Activated naive CD4-positive, alpha-beta T cell treated with anti-CD3 and anti-CD28 coated beads, Interleukin-2, amount 10 ng/mL, durations not matched to agents 7 days and 5 days (primary cell): ENCODE results near the gene MUC5B.

ENCODE experiments used
- CTCF ChIA-PET: fragments of 350-600 bp; sonication (Branson Sonifier 250); formaldehyde crosslinking; loops from one replicate; lab custom pipeline; 2021; ENCODE audit warnings: antibody characterized with exemption; lab: Charles Lee
- DNase-seq: peaks from one replicate; pipeline ENCODE4 v3.0.0-alpha.2; 2020
- H3K27ac Mint-ChIP-seq: one replicate; pipeline ENCODE4 v1.8.0; 2021; ENCODE audit warnings: mild to moderate bottlenecking, moderate library complexity, mixed read lengths
- H3K27me3 Mint-ChIP-seq: one replicate; pipeline ENCODE4 v1.8.0; 2021; ENCODE audit warnings: mild to moderate bottlenecking, mixed read lengths
- H3K36me3 Mint-ChIP-seq: one replicate; pipeline ENCODE4 v1.8.0; 2021; ENCODE audit warnings: mixed read lengths
- H3K4me1 Mint-ChIP-seq: one replicate; pipeline ENCODE4 v1.8.0; 2021; ENCODE audit warnings: mixed read lengths
- H3K4me3 Mint-ChIP-seq: one replicate; pipeline ENCODE4 v1.8.0; 2021; ENCODE audit warnings: mild to moderate bottlenecking, moderate library complexity, mixed read lengths
- H3K9me3 Mint-ChIP-seq: one replicate; pipeline ENCODE4 v1.8.0; 2021; ENCODE audit warnings: mixed read lengths

The MUC5B gene

GRCh38 chr11:1196516-1197391 is 26.1 kb upstream of the MUC5B start:
- CTCF ChIA-PET, result no interaction called here
- Mint-ChIP-seq H3K4me3 (no peak overlapping the region), H3K27me3 (no peaks in the 10 kb centered on the region), H3K36me3 (no peaks in the 10 kb centered on the region), H3K4me1 (no peaks in the 10 kb centered on the region), H3K9me3 (no peaks in the 10 kb centered on the region), H3K27ac (no peak overlapping the region)
- peak; percentile 13 for DNase-seq

GRCh38 chr11:1197431-1197885 is 25.4 kb upstream of the MUC5B start:
- H3K4me1 Mint-ChIP-seq, result no peaks in the 10 kb centered on the region
- no peak overlapping the region for H3K27ac Mint-ChIP-seq
- H3K36me3 Mint-ChIP-seq, result no peaks in the 10 kb centered on the region
- CTCF ChIA-PET, result no interaction called here
- H3K4me3 Mint-ChIP-seq, result no peak overlapping the region
- no peaks in the 10 kb centered on the region for H3K27me3 Mint-ChIP-seq
- peak; percentile 11 for DNase-seq
- no peaks in the 10 kb centered on the region for H3K9me3 Mint-ChIP-seq

GRCh38 chr11:1197886-1198560 is 24.8 kb upstream of the MUC5B start:
- no peaks in the 10 kb centered on the region for H3K27me3 Mint-ChIP-seq
- peak; percentile 7 for DNase-seq
- H3K4me1 Mint-ChIP-seq, result no peaks in the 10 kb centered on the region
- no peak overlapping the region for H3K27ac Mint-ChIP-seq
- no peaks in the 10 kb centered on the region for H3K9me3 Mint-ChIP-seq
- H3K4me3 Mint-ChIP-seq, result no peak overlapping the region
- CTCF ChIA-PET, result no interaction called here
- no peaks in the 10 kb centered on the region for H3K36me3 Mint-ChIP-seq

DNA sequence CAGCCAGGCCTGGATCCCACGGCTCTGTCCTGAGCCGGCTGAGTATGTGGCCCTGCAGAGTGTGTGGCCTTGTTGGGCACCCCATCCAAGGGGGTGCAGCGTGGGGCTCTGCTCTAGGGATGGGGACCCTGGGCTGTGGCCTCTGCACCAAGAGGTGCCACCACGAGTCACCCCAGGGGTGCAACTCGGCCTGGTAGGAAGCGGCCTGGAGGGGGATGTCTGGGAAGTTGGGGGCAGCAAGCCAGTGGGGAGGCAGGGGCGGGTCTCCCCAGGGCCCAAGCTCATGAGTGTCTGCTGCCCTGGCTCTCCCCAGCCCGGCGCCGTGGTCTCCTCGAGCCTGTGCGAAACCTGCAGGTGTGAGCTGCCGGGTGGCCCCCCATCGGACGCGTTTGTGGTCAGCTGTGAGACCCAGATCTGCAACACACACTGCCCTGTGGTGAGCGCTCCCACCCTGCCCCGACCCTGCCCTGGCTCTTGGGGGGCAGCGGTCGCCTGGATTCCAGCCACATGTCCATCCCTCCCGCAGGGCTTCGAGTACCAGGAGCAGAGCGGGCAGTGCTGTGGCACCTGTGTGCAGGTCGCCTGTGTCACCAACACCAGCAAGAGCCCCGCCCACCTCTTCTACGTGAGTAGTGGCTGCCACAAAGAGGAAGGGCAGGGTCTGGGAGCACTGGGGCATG is 24.2 kb upstream of the MUC5B start:
- CTCF ChIA-PET, result no interaction called here
- Mint-ChIP-seq H3K27ac (no peak overlapping the region), H3K4me1 (no peaks in the 10 kb centered on the region), H3K36me3 (no peaks in the 10 kb centered on the region), H3K27me3 (no peaks in the 10 kb centered on the region), H3K9me3 (no peaks in the 10 kb centered on the region), H3K4me3 (no peak overlapping the region)
- DNase-seq, result peak; percentile 17

- Mint-ChIP-seq H3K4me3 (no peak overlapping the region), H3K36me3 (no peaks in the 10 kb centered on the region), H3K9me3 (no peaks in the 10 kb centered on the region), H3K27ac (no peak overlapping the region), H3K27me3 (no peaks in the 10 kb centered on the region), H3K4me1 (no peaks in the 10 kb centered on the region)
- CTCF ChIA-PET, result interaction anchor here (1.6 kb wide), 1 partner anchor 376 kb away, joined by 7 read pairs; no protein-coding TSS in a partner anchor
- no peak for DNase-seq
Observed at GRCh38 chr11:1199241-1199750, 23.6 kb upstream of the MUC5B start.

DNA sequence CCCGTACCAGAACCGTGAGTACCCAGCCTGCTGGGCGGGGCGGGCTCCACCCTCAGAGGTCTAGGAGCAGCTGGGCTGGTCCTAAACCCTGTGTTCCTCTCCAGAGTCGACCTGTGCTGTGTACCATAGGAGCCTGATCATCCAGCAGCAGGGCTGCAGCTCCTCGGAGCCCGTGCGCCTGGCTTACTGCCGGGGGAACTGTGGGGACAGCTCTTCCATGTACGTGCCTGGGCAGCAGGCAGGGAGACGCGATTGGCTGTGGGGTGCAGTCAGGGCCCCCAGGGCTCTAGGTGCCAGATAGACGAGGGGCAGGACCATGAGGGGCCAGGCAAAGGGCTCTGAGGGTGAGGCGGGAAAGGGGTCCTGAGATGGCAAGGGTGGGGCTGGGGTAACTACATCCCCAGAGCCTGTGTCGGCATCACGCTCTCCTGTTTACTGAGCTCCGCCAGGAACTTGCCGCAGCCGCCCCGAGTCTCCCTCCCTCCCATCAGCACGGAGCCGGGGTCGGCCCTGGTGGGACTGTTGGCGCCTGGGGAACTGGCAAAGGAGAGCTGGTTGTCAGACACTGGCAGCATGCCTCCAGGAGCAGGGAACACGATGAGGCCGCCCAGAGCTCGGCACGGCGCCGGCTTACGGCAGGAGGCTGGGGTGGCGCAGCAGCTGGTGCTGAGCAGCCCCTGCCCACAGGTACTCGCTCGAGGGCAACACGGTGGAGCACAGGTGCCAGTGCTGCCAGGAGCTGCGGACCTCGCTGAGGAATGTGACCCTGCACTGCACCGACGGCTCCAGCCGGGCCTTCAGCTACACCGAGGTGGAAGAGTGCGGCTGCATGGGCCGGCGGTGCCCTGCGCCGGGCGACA is 22.9 kb upstream of the MUC5B start:
- CTCF ChIA-PET, result interaction anchor here (1.6 kb wide), 1 partner anchor 375 kb away, joined by 7 read pairs; no protein-coding TSS in a partner anchor
- Mint-ChIP-seq H3K4me1 (no peaks in the 10 kb centered on the region), H3K4me3 (no peak overlapping the region), H3K36me3 (no peaks in the 10 kb centered on the region), H3K9me3 (no peaks in the 10 kb centered on the region), H3K27ac (no peak overlapping the region), H3K27me3 (no peaks in the 10 kb centered on the region)
- peak; percentile 17 for DNase-seq

- Mint-ChIP-seq H3K27ac (no peak overlapping the region), H3K36me3 (no peaks in the 10 kb centered on the region), H3K9me3 (no peaks in the 10 kb centered on the region), H3K4me1 (no peaks in the 10 kb centered on the region), H3K27me3 (no peaks in the 10 kb centered on the region), H3K4me3 (no peak overlapping the region)
- DNase-seq, result peak; percentile 6
- CTCF ChIA-PET, result interaction anchor here (1.6 kb wide), 1 partner anchor 374 kb away, joined by 7 read pairs; no protein-coding TSS in a partner anchor
Observed at GRCh38 chr11:1200611-1201191, 22.2 kb upstream of the MUC5B start.

- no peaks in the 10 kb centered on the region for H3K9me3 Mint-ChIP-seq
- H3K4me3 Mint-ChIP-seq, result no peak overlapping the region
- H3K4me1 Mint-ChIP-seq, result no peaks in the 10 kb centered on the region
- no peaks in the 10 kb centered on the region for H3K36me3 Mint-ChIP-seq
- CTCF ChIA-PET, result interaction anchor here (1.9 kb wide), 1 partner anchor 314 kb away, joined by 7 read pairs; no protein-coding TSS in a partner anchor
- no peaks in the 10 kb centered on the region for H3K27me3 Mint-ChIP-seq
- no peak for DNase-seq
- no peak overlapping the region for H3K27ac Mint-ChIP-seq
Observed at GRCh38 chr11:1201395-1202153, 21.3 kb upstream of the MUC5B start.

GRCh38 chr11:1202154-1202775 is 20.6 kb upstream of the MUC5B start:
- H3K27ac Mint-ChIP-seq, result no peak overlapping the region
- no peak overlapping the region for H3K4me3 Mint-ChIP-seq
- no peaks in the 10 kb centered on the region for H3K36me3 Mint-ChIP-seq
- H3K9me3 Mint-ChIP-seq, result no peaks in the 10 kb centered on the region
- CTCF ChIA-PET, result interaction anchor here (1.1 to 1.9 kb wide), 3 partner anchors 11 to 373 kb away, joined by 3 to 7 read pairs (median 5); no protein-coding TSS in a partner anchor
- DNase-seq, result peak; percentile 23
- no peaks in the 10 kb centered on the region for H3K27me3 Mint-ChIP-seq
- H3K4me1 Mint-ChIP-seq, result no peaks in the 10 kb centered on the region

- Mint-ChIP-seq H3K4me1 (no peaks in the 10 kb centered on the region), H3K9me3 (no peaks in the 10 kb centered on the region), H3K4me3 (no peak overlapping the region), H3K27me3 (no peaks in the 10 kb centered on the region), H3K36me3 (no peaks in the 10 kb centered on the region), H3K27ac (no peak overlapping the region)
- CTCF ChIA-PET, result interaction anchor here (1.1 to 1.9 kb wide), 3 partner anchors 11 to 372 kb away, joined by 3 to 7 read pairs (median 5); no protein-coding TSS in a partner anchor
- peak; percentile 70 for DNase-seq
Observed at GRCh38 chr11:1202776-1203504, 19.9 kb upstream of the MUC5B start.

DNA sequence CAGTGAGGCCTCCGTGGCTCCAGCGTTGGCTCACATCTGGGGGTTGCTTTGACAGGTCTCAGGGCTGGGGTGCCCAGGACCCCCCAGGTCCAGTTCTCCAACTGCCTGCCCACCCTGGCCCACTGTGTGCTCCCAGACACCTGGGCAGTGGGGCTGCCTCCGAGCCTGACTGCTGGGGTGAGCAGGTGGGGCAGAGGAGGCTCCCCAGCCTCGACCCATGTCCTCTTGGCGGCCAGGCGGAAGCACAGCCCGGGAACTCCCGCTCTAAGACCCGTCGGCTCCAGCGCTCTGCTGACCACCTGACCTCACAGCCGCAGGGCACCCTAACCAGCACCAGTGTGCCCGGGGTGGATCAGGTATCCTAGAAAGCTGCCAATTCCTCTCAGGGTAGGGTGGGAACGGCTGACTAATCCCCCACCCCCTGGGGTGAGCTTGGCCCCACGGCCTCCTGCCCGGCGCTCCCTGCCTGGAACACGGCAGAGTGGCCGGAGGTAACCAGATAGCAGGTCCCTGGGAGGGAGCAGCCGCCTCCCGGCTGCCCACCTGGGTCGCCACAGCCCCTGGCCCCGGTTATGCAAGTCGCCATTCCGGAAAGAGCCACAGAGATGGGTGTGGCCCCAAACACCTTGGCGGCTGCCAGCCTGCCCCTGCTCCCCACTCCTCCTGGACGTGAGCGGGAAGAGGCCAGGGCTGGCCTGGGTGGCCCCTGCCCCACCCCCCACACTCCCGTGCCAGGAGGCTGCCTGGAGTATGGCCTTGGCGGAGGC is 19.2 kb upstream of the MUC5B start:
- CTCF ChIA-PET, result interaction anchor here (1.2 to 2.1 kb wide), 4 partner anchors 311 to 371 kb away, joined by 5 to 9 read pairs (median 6); no protein-coding TSS in a partner anchor
- H3K4me3 Mint-ChIP-seq, result no peak overlapping the region
- DNase-seq, result peak; percentile 15
- H3K36me3 Mint-ChIP-seq, result no peaks in the 10 kb centered on the region
- H3K4me1 Mint-ChIP-seq, result no peaks in the 10 kb centered on the region
- no peak overlapping the region for H3K27ac Mint-ChIP-seq
- H3K27me3 Mint-ChIP-seq, result no peaks in the 10 kb centered on the region
- H3K9me3 Mint-ChIP-seq, result no peaks in the 10 kb centered on the region
